ENCODE measurements around the gene ZNF23.

GRCh38 chr16:71431176-71431575 lies 30.9 kb downstream of the ZNF23 start:
- TF ChIP-seq CTCF (IDR thresholded peaks at IDR 0.05) = no peak
- no peak for TF ChIP-seq POLR2A (IDR thresholded peaks at IDR 0.05)

Measured in adrenal gland (tissue), 5 donors.